ENCODE data around the gene OR2J3.
"Not testable (repeated sequence)": the region's sequence is repeated elsewhere in the genome, so short reads cannot be mapped to it uniquely, and the experiment has no call there.

The OR2J3 gene

GRCh38 chr6:29141606-29142005, 33.7 kb downstream of the OR2J3 start:
- no peak overlapping the region for H3K27ac Mint-ChIP-seq
- no peaks in the 10 kb centered on the region for H3K9me3 Mint-ChIP-seq
- no peak overlapping the region for H3K4me3 Mint-ChIP-seq
- H3K4me1 Mint-ChIP-seq (ENCODE audit: low read depth), result no peaks in the 10 kb centered on the region
- no peaks in the 10 kb centered on the region for H3K36me3 Mint-ChIP-seq (ENCODE audit: low read depth)
- peaks cover 3% of the 10 kb centered on the region for H3K27me3 Mint-ChIP-seq (ENCODE audit: low read depth)

- peaks cover 3% of the 10 kb centered on the region for H3K27me3 Mint-ChIP-seq (ENCODE audit: low read depth)
- H3K9me3 Mint-ChIP-seq, result no peaks in the 10 kb centered on the region
- no peak overlapping the region for H3K4me3 Mint-ChIP-seq
- H3K4me1 Mint-ChIP-seq (ENCODE audit: low read depth), result no peaks in the 10 kb centered on the region
- no peaks in the 10 kb centered on the region for H3K36me3 Mint-ChIP-seq (ENCODE audit: low read depth)
- H3K27ac Mint-ChIP-seq, result no peak overlapping the region
Measured at GRCh38 chr6:29142309-29142708, 34.5 kb downstream of the OR2J3 start.

GRCh38 chr6:29146179-29146578, 38.3 kb downstream of the OR2J3 start:
- H3K4me1 Mint-ChIP-seq (ENCODE audit: low read depth), result no peaks in the 10 kb centered on the region
- H3K27me3 Mint-ChIP-seq (ENCODE audit: low read depth), result peaks cover 4% of the 10 kb centered on the region
- no peaks in the 10 kb centered on the region for H3K36me3 Mint-ChIP-seq (ENCODE audit: low read depth)
- H3K27ac Mint-ChIP-seq, result no peak overlapping the region
- no peaks in the 10 kb centered on the region for H3K9me3 Mint-ChIP-seq
- no peak overlapping the region for H3K4me3 Mint-ChIP-seq

- Mint-ChIP-seq H3K27ac (no peak overlapping the region), H3K27me3 (ENCODE audit: low read depth) (peaks cover 4% of the 10 kb centered on the region)
Measured at GRCh38 chr6:29147074-29147473, 39.2 kb downstream of the OR2J3 start.

GRCh38 chr6:29149444-29149843, 41.6 kb downstream of the OR2J3 start:
- not testable (repeated sequence) for H3K9me3 Mint-ChIP-seq; H3K27me3 Mint-ChIP-seq (ENCODE audit: low read depth); H3K4me3 Mint-ChIP-seq; H3K36me3 Mint-ChIP-seq (ENCODE audit: low read depth); H3K27ac Mint-ChIP-seq; H3K4me1 Mint-ChIP-seq (ENCODE audit: low read depth)

More at GRCh38 chr6:29147074-29147473, 39.2 kb downstream of the OR2J3 start:
- Mint-ChIP-seq H3K4me3 (no peak overlapping the region), H3K9me3 (no peaks in the 10 kb centered on the region), H3K4me1 (ENCODE audit: low read depth) (no peaks in the 10 kb centered on the region), H3K36me3 (ENCODE audit: low read depth) (no peaks in the 10 kb centered on the region)

- Mint-ChIP-seq H3K9me3 (no peaks in the 10 kb centered on the region), H3K4me3 (no peak overlapping the region), H3K4me1 (ENCODE audit: low read depth) (no peaks in the 10 kb centered on the region), H3K27ac (no peak overlapping the region), H3K36me3 (ENCODE audit: low read depth) (no peaks in the 10 kb centered on the region), H3K27me3 (ENCODE audit: low read depth) (peaks cover 3% of the 10 kb centered on the region)
Measured at GRCh38 chr6:29153083-29153482, 45.2 kb downstream of the OR2J3 start.

GRCh38 chr6:29155182-29155581, 47.3 kb downstream of the OR2J3 start:
- H3K27me3 Mint-ChIP-seq (ENCODE audit: low read depth); H3K9me3 Mint-ChIP-seq; H3K27ac Mint-ChIP-seq; H3K4me1 Mint-ChIP-seq (ENCODE audit: low read depth); H3K36me3 Mint-ChIP-seq (ENCODE audit: low read depth); H3K4me3 Mint-ChIP-seq: not testable (repeated sequence)

- not testable (repeated sequence) for H3K4me1 Mint-ChIP-seq (ENCODE audit: low read depth); H3K4me3 Mint-ChIP-seq; H3K9me3 Mint-ChIP-seq; H3K27me3 Mint-ChIP-seq (ENCODE audit: low read depth); H3K27ac Mint-ChIP-seq; H3K36me3 Mint-ChIP-seq (ENCODE audit: low read depth)
Measured at GRCh38 chr6:29159922-29160321, 52.1 kb downstream of the OR2J3 start.

Measured in T-helper 1 cell treated with Interleukin-12 subunit alpha and Interleukin-12 subunit beta and Interleukin-4 antibody, amounts not matched to agents 30 μg/mL and 1 μg/mL, for 36 hours (primary cell).